GM10847 (cell line): ENCODE data around the gene ABLIM3.

Source experiments
- POLR2A ChIP-seq: IDR thresholded peaks from 2 replicates; pipeline ENCODE4 v1.6.1; 2011; ENCODE audit not compliant: insufficient read length; ENCODE audit errors: extremely low read depth

Gene ABLIM3

GRCh38 chr5:149141224-149141956, at the start of gene ABLIM3:
Gene ABLIM3, plus strand, starts transcription at chr5:149141493. Its CDS starts 603 bp downstream, at chr5:149142096.
- TF ChIP-seq POLR2A, result no peak

- no peak for TF ChIP-seq POLR2A
Observed at GRCh38 chr5:149093625-149094024, 47.7 kb upstream of the ABLIM3 start.

- TF ChIP-seq POLR2A, result no peak
Observed at GRCh38 chr5:149094996-149095395, 46.3 kb upstream of the ABLIM3 start.

- TF ChIP-seq POLR2A, result no peak
Observed at GRCh38 chr5:149099920-149100319, 41.4 kb upstream of the ABLIM3 start.

GRCh38 chr5:149100331-149100730, 41.0 kb upstream of the ABLIM3 start:
- TF ChIP-seq POLR2A, result no peak

GRCh38 chr5:149108651-149109280, 32.5 kb upstream of the ABLIM3 start:
- no peak for TF ChIP-seq POLR2A

GRCh38 chr5:149110406-149110805, 30.9 kb upstream of the ABLIM3 start:
- TF ChIP-seq POLR2A, result no peak

GRCh38 chr5:149113669-149114068, 27.6 kb upstream of the ABLIM3 start:
- no peak for TF ChIP-seq POLR2A

- TF ChIP-seq POLR2A, result no peak
Observed at GRCh38 chr5:149114403-149115312, 26.6 kb upstream of the ABLIM3 start.

GRCh38 chr5:149117970-149118369, 23.3 kb upstream of the ABLIM3 start:
- TF ChIP-seq POLR2A, result no peak

GRCh38 chr5:149118463-149118862, 22.8 kb upstream of the ABLIM3 start:
- no peak for TF ChIP-seq POLR2A

- TF ChIP-seq POLR2A, result no peak
Observed at GRCh38 chr5:149121145-149121544, 20.1 kb upstream of the ABLIM3 start.

GRCh38 chr5:149123211-149123610, 18.1 kb upstream of the ABLIM3 start:
- TF ChIP-seq POLR2A, result no peak

- TF ChIP-seq POLR2A, result no peak
Observed at GRCh38 chr5:149125386-149125891, 15.9 kb upstream of the ABLIM3 start.

GRCh38 chr5:149126906-149127305, 14.4 kb upstream of the ABLIM3 start:
- TF ChIP-seq POLR2A, result no peak
